Uterus (tissue), 4 donors: ENCODE measurements around the gene FOXN1. TPM values are rescaled to one million over a fixed set of nuclear protein-coding genes. Genes with fewer than 3 reads are reported as not detected.

Experiments used
- DNase-seq, 2 donors: peaks; one replicate each; pipeline ENCODE4 v3.0.0-alpha.2; 2019 to 2020
- H3K27ac ChIP-seq, 2 donors: fragments of 200-600 bp; sonication (generic); 1 replicate in 1 of 2; 2 replicates in 1 of 2; pipeline ENCODE4 v1.5.1; 2016 to 2018
- H3K27me3 ChIP-seq, 2 donors: fragments of 200-600 bp; sonication (generic); one replicate each; pipeline ENCODE4 v1.5.1; 2018 to 2019; ENCODE audit warnings: control low read depth in 1 of 2
- H3K36me3 ChIP-seq, 2 donors: fragments of 200-600 bp; sonication (generic); one replicate each; pipeline ENCODE4 v1.5.1; 2019; ENCODE audit warnings: control low read depth in 1 of 2
- H3K4me1 ChIP-seq, 2 donors: fragments of 200-600 bp; sonication (generic); one replicate each; pipeline ENCODE4 v1.5.1; 2018 to 2019; ENCODE audit warnings: control low read depth in 1 of 2
- H3K4me3 ChIP-seq, 2 donors: fragments of 200-600 bp; sonication (generic); 1 replicate in 1 of 2; 2 replicates in 1 of 2; pipeline ENCODE4 v1.5.1; 2018 to 2019; ENCODE audit warnings: mild to moderate bottlenecking in 1 of 2
- H3K9me3 ChIP-seq, 2 donors: fragments of 200-600 bp; sonication (generic); one replicate each; pipeline ENCODE4 v1.5.1; 2019; ENCODE audit warnings: control low read depth in 1 of 2
- POLR2A ChIP-seq, 2 donors: fragments of 450-650 bp; IDR thresholded peaks; one replicate each; pipeline ENCODE4 v1.6.1; 2016; ENCODE audit warnings: antibody characterized with exemption in 2 of 2, mild to moderate bottlenecking in 1 of 2, moderate library complexity in 1 of 2
- intact Hi-C: fragments of 100-400 bp; cut with DNase I; formaldehyde crosslinking; loops from one replicate; pipeline ENCODE4 v1.15.1; 2023; ENCODE audit warnings: low total_unique reads
- total RNA-seq, 4 donors: library from RNA; depleted of rRNA in 3 of 4; stranded (reverse); fragments of >200 nt in 3 of 4; gene quantifications; one replicate each; pipeline versions ENCODE4 v1.1.0 to v1.2.4, GENCODE V29; 2014 to 2023
- TF ChIP-seq, protein P1 (sequence below), 4 experiments: fragments of 200-600 bp in 2 of 4; fragments of 450-650 bp in 2 of 4; sonication (generic) in 2 of 4; IDR thresholded peaks; one replicate each; pipeline ENCODE4 v1.5.1; 2016 to 2019; ENCODE audit warnings: antibody characterized with exemption in 4 of 4, mild to moderate bottlenecking in 2 of 4, moderate library complexity in 1 of 4
- donor health status: DM: yes; HTN: yes; CAD: no.

FOXN1 gene
- total RNA-seq, 4 donors from 2014 or later: not detected

DNA sequence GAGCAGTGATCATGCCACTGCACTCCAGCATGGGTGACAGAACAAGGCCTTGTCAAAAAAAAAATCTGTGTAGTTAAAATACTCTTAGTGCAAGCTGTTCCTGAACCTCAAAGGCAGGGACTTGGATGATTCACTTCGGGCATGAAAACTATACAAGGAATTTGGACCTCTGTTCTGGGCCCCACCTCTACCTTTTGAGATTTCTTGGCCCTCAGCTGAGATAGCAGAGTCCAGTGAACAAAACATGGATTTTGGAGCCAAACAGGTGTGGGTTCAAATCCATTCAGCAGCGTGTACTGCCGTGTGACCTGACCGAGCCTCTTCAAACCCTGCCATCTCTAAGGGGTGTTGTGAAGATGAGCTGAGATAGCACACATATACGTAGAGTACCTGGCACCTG lies 25.9 kb upstream of the FOXN1 start:
- Histone ChIP-seq H3K9me3 (no peaks in the 10 kb centered on the region), H3K4me3 (no peak overlapping the region), H3K27me3 (no peaks in the 10 kb centered on the region), H3K36me3 (no peaks in the 10 kb centered on the region), H3K27ac (no peak overlapping the region), H3K4me1 (no peaks in the 10 kb centered on the region)
- DNase-seq: no peak
- intact Hi-C loops: no loop called here
- TF ChIP-seq POLR2A (IDR thresholded peaks at IDR 0.05): no peak
- TF ChIP-seq, protein P1, sequence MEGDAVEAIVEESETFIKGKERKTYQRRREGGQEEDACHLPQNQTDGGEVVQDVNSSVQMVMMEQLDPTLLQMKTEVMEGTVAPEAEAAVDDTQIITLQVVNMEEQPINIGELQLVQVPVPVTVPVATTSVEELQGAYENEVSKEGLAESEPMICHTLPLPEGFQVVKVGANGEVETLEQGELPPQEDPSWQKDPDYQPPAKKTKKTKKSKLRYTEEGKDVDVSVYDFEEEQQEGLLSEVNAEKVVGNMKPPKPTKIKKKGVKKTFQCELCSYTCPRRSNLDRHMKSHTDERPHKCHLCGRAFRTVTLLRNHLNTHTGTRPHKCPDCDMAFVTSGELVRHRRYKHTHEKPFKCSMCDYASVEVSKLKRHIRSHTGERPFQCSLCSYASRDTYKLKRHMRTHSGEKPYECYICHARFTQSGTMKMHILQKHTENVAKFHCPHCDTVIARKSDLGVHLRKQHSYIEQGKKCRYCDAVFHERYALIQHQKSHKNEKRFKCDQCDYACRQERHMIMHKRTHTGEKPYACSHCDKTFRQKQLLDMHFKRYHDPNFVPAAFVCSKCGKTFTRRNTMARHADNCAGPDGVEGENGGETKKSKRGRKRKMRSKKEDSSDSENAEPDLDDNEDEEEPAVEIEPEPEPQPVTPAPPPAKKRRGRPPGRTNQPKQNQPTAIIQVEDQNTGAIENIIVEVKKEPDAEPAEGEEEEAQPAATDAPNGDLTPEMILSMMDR (IDR thresholded peaks at IDR 0.05): no peak

DNA sequence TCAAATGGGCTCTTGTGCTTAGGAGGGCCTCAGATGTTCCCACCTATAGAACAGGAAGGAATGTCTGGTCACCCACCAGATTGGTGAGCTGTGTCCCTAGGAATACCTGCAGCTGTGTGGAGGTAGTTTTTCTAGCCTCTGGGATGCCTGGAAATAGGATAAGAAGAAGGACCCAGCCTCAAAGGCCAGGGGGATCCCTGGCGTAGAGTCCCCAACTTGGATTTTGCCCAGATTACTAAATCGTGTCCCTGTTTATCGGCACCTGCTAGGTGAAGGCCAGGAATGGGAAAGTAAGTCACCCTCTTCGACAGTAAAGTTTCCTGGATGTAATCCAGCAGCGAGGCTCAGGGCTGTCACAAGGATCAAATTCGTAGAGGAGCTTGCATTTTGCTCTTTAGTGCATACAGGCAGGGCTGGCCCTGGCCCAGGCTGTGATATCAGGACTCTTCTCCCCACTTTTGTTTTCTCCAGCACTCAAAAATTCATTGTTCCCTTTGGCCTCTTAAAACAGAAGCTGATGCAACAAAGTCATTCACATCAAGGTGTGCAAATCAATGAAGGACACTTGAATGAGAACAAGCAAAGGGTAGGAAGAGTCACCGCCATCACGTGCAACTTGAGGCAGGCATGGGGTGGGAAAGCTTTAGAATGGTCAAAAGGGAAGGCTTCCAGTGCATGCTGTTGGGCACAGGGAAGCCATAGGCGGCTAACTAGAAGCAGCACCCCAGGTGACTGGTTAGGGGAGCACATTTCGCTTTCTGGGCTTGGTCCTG lies 25.2 kb upstream of the FOXN1 start:
- no peak overlapping the region for H3K4me3 ChIP-seq
- no peaks in the 10 kb centered on the region for H3K9me3 ChIP-seq
- H3K27me3 ChIP-seq: no peaks in the 10 kb centered on the region
- H3K4me1 ChIP-seq: no peaks in the 10 kb centered on the region
- DNase-seq: no peak
- TF ChIP-seq, protein P1 (IDR thresholded peaks at IDR 0.05): no peak
- no peak for TF ChIP-seq POLR2A (IDR thresholded peaks at IDR 0.05)
- H3K36me3 ChIP-seq: no peaks in the 10 kb centered on the region
- H3K27ac ChIP-seq: no peak overlapping the region
- intact Hi-C loops: no loop called here

DNA sequence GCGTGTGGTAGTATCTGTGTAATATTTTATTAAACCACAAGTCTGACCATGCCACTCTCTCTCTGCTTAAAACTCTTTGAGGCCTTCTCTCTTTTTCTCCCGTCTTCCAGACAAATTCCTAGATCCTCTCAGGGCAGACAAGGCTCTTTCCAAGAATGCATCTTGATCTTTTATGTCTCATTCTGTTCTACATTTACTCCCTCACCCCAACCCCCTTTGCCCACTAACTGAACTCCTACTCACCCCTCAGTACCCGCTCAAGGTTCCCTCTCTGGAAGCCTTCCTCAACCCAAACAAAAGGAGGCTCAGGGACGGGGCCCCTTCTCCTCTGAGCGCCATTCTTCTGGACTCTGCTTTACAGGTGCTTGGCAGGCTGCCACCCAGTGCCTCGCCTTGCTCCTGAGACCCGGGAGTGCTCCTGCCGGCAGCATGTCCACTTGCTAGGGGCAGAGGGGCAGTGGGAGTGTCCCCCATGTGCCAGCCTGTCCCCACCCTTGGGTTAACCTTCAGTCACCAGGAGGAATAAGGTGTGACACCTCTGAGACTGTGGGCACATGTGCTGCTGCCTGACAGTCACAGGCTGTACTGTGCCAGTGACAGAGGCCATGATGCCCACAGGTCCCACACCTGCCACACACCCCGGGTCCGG lies 23.5 kb upstream of the FOXN1 start:
- Histone ChIP-seq H3K27me3 (no peaks in the 10 kb centered on the region), H3K4me3 (no peak overlapping the region), H3K27ac (no peak overlapping the region), H3K36me3 (no peaks in the 10 kb centered on the region), H3K4me1 (no peaks in the 10 kb centered on the region), H3K9me3 (no peaks in the 10 kb centered on the region)
- TF ChIP-seq, protein P1 (IDR thresholded peaks at IDR 0.05): no peak
- no peak for TF ChIP-seq POLR2A (IDR thresholded peaks at IDR 0.05)
- intact Hi-C loops: no loop called here
- no peak for DNase-seq

DNA sequence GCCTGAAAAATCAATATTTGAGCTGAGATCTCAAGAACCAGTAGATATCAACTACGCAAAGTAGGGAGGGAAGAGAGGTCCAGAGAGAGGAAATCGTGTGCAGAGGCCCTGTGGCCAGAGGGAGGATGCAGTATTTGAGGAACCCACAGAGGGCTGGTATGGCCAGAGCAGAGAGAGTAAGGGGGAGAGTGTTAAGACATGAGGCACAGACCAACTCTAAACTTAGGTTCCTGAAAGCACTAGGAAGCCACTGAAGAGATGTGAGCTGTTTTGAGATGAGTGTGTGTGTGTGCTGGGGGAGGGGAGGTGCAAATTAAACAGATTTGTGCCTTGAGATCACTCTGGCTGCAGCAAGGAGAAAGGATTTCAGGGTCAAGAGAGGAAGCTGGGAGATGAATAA lies 21.9 kb upstream of the FOXN1 start:
- no peaks in the 10 kb centered on the region for H3K36me3 ChIP-seq
- no peak for TF ChIP-seq POLR2A (IDR thresholded peaks at IDR 0.05)
- TF ChIP-seq, protein P1 (IDR thresholded peaks at IDR 0.05): no peak
- H3K27me3 ChIP-seq: no peaks in the 10 kb centered on the region
- H3K27ac ChIP-seq: no peak overlapping the region
- no peak overlapping the region for H3K4me3 ChIP-seq
- intact Hi-C loops: no loop called here
- no peaks in the 10 kb centered on the region for H3K4me1 ChIP-seq
- no peaks in the 10 kb centered on the region for H3K9me3 ChIP-seq
- no peak for DNase-seq

DNA sequence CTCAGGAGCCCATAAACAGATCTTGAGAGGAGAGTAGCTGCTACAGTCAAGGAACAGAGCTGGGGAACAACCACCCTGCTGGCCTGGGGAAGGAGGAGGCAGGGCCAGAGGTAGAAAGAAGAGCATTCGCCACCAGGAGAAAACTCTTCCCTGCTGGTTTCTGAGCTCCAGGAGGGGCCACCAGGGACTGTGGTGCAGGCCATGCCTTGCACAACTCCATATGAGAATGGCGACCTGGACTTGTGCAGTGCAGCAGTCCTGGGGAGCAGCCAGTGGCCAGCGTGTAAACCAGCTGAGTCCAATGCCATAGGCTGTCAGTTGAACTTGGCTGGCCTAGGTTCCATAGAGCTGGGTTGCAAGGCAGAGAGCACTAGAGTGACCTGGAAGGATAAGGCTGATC lies 21.1 kb upstream of the FOXN1 start:
- Histone ChIP-seq H3K27ac (no peak overlapping the region), H3K36me3 (no peaks in the 10 kb centered on the region), H3K27me3 (no peaks in the 10 kb centered on the region), H3K4me3 (no peak overlapping the region), H3K9me3 (no peaks in the 10 kb centered on the region), H3K4me1 (no peaks in the 10 kb centered on the region)
- DNase-seq: no peak
- intact Hi-C loops: no loop called here
- TF ChIP-seq, protein P1 (IDR thresholded peaks at IDR 0.05): no peak
- TF ChIP-seq POLR2A (IDR thresholded peaks at IDR 0.05): no peak
